ENCODE measurements around the gene MOSMO. TPM values are rescaled to one million over a fixed set of nuclear protein-coding genes. Genes with fewer than 3 reads are reported as not detected.

MOSMO gene
- total and polyA plus RNA-seq, 2 donors (not counting 1 experiment from before 2014, with no cell fraction given) = 13.0 to 20.2 TPM

GRCh38 chr16:22063888-22064467, 56.1 kb downstream of the MOSMO start:
- POLR2A ChIA-PET = no interaction called here
- intact Hi-C loops (cut with micrococcal nuclease) = no loop called here
- ATAC-seq (ENCODE audit: low read depth) = no peak

More at GRCh38 chr16:22063888-22064467, 56.1 kb downstream of the MOSMO start:
- no peaks in the 10 kb centered on the region for H3K4me1 ChIP-seq (ENCODE audit: control insufficient read depth in 2 of 2, insufficient read depth in 2 of 2, low read length in 2 of 2)
- no peaks in the 10 kb centered on the region for H4K20me1 ChIP-seq (ENCODE audit: control insufficient read depth, insufficient read depth, low read length, poor library complexity, severe bottlenecking)
- H3K4me2 ChIP-seq (replicated peaks; ENCODE audit: low read depth, low read length, poor library complexity, severe bottlenecking) = no peak overlapping the region
- H3K27ac Mint-ChIP-seq = no peak overlapping the region
- H3K4me3 ChIP-seq (ENCODE audit: control extremely low read depth in 1 of 5, extremely low read depth in 1 of 5, insufficient read depth in 1 of 5, low read depth in 2 of 5, low read length in 4 of 5) = no peak overlapping the region
- no peaks in the 10 kb centered on the region for H3K27me3 Mint-ChIP-seq
- H3K9me3 Mint-ChIP-seq (ENCODE audit: insufficient read depth) = peaks cover 10% of the 10 kb centered on the region
- H3K27me3 ChIP-seq (replicated peaks in 1 of 4; ENCODE audit: control extremely low read depth in 1 of 4, control insufficient read depth in 3 of 4, insufficient read depth in 4 of 4, low read length in 3 of 4) = no peaks in the 10 kb centered on the region
- H2AFZ ChIP-seq (ENCODE audit: insufficient read depth, low read depth, low read length, poor library complexity, severe bottlenecking) = no peak overlapping the region
- no peak overlapping the region for H3K9ac ChIP-seq (ENCODE audit: low read length)
- peaks cover 7% of the 10 kb centered on the region for H3K79me2 ChIP-seq (ENCODE audit: control insufficient read depth, insufficient read depth, low read length)
- no peak overlapping the region for H3K4me3 Mint-ChIP-seq
- TF ChIP-seq CTCF (IDR thresholded peaks at IDR 0.05) = no peak
- no peak for TF ChIP-seq EZH2 (IDR thresholded peaks at IDR 0.05; ENCODE audit: borderline replicate concordance, insufficient read depth, low read depth, low read length, poor library complexity, severe bottlenecking)
- H3K36me3 ChIP-seq (replicated peaks in 1 of 2; ENCODE audit: control extremely low read depth in 1 of 2, control insufficient read depth in 1 of 2, extremely low read depth in 1 of 2, insufficient read depth in 2 of 2, low read length in 1 of 2) = no peaks in the 10 kb centered on the region
- no peak overlapping the region for H3K27ac ChIP-seq (ENCODE audit: low read length in 2 of 2)
- no peak for DNase-seq
- peaks cover 3% of the 10 kb centered on the region for H3K4me1 Mint-ChIP-seq
- H3K9me3 ChIP-seq (ENCODE audit: control extremely low read depth in 1 of 3, control insufficient read depth in 2 of 3, insufficient read depth in 1 of 3, low read length in 2 of 3) = peaks cover 1 to 9% (median 6%) of the 10 kb centered on the region in 3 donors
- CTCF ChIA-PET = interaction anchor here (8.5 kb wide), 1 partner anchor 15 kb away, joined by 61 read pairs; no protein-coding TSS in a partner anchor
- 100% methylated on average over 1 of the region's 1 CpG for WGBS (ENCODE audit: insufficient coverage)
